HEK293 (cell line): ENCODE results near the gene DROSHA.

Experiments
- CTCF ChIP-seq: fragments of 450-650 bp; formaldehyde crosslinking; IDR thresholded peaks from 2 replicates; pipeline ENCODE4 v1.5.1; 2016; ENCODE audit warnings: missing biosample characterization, missing genetic modification characterization
- KLF8 ChIP-seq: fragments of 450-650 bp; formaldehyde crosslinking; IDR thresholded peaks from 2 replicates; pipeline ENCODE4 v1.5.1; 2016; ENCODE audit warnings: missing biosample characterization, missing genetic modification characterization
- ZNF626 ChIP-seq: fragments of 450-650 bp; sonication (Bioruptor Pico); formaldehyde crosslinking; IDR thresholded peaks from 2 replicates; pipeline ENCODE4 v1.5.1; 2018; ENCODE audit warnings: missing biosample characterization, missing genetic modification characterization, inconsistent platforms

GRCh38 chr5:31478901-31479300, 53.0 kb downstream of the DROSHA start:
- TF ChIP-seq CTCF (no peak), ZNF626 (tag by site-specific recombination) (no peak), KLF8 (tag by site-specific recombination) (no peak)
